ENCODE results near the gene ZNF618.

GRCh38 chr9:113920872-113921271 is 44.8 kb downstream of the ZNF618 start:
- TF ChIP-seq CTCF (IDR thresholded peaks at IDR 0.05; ENCODE audit: low read depth, low read length, poor library complexity, severe bottlenecking) (no peak), EZH2phosphoT487 (IDR thresholded peaks at IDR 0.05; ENCODE audit: borderline replicate concordance, low read length) (no peak)
